CD4-positive, alpha-beta T cell treated with Interleukin-15 for 1 hour (primary cell): ENCODE measurements around the gene AHNAK2.

Experiments
- DNase-seq: peaks from one replicate; pipeline ENCODE4 v3.0.0-alpha.2; 2020

The AHNAK2 gene

DNA sequence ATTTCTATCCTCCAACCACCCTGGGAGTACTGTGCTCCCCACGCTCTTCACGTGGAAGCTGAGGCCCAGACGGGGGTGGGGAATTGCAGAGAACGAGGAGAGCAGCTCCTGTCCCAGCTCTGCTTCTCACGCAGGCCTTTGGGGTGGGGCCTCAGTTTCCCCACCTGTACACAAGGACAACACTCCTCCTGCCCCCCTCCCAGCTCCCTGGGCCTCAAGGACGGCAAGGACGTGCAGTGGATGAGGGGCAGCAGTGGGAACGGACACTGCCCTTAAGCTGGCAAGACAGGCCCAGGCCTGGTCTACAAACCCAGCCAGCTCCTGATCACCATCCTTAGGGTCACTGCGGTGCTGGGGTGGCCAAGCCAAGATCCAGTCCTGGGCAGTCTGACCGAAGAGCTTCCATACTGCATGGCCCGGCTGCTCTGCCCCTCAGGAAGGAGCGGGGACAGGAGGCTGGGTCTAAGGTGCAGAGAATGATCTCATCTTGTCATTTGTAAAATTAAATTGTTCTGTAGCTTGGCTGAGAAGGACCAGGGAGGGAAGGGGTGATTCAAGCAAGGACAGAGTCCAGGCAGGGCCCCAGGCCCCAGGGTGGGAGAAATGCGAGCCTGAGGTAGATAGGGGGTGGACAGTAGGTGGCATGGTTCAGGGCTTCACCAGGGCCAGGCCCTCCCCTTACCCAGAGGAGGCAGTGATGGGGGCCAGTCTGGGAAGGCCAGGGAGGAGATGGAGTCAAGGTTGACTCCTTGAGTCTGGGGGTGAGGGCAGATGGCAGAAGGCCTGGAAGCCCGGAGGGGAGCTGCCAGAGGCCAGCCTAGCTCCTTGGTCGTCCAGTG, 6.1 kb upstream of the AHNAK2 start:
- DNase-seq, result no peak

DNA sequence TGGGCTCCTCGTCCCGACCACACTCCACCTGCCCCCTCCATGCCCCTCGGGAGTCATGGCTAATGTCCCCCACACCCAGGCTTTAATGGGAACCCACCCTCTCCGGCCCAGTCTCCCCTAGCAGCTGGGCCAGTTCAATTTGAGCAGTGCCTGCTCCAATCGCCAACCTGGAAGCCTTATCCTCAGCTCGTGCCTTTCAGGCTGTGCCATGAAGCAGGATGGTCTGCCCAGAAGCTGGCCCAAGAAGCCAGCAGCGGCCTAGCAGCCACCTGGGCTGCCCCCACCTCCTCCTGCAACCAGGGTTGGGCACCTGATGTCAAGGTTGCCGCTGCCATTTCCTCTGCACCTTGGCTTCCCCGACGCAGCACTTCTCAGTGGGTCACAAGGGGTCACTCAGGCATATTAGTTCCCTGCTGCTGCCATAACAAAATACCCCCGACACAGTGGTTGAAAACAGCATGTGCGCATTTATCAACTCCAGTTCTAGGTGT, 5.1 kb upstream of the AHNAK2 start:
- no peak for DNase-seq

DNA sequence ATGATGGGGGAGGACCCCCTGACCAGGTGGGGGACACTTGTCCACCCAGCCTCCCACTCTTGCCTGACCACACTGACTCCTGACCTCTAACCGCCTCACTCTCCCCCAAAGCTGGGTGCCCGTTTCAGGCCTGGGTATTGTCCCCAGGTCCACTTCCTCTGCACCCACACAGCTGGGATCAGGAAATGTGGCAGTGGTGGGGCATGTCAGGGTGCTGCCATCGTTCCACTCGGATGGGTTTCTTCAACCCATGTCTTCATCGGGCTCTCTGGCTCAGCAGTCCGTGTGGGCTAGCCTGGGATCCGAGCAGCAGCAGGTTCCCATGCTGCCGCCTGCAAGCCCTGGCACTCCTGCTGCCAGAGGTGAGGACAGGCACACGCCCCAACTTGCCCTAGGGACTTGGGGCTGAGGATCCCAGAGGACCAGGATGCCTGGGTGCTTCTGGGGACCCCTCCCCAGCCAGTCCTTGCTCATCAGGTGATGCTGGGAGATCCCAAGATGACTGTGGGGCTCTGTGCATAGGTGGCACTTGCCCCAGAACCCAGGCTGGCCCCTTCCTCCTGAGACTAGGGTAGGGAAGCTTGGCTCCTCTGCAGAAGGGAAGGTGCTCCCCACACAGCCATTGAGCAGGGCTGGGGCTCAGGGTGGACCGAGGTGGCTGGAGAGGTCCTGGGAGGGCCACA, 4.5 kb upstream of the AHNAK2 start:
- no peak for DNase-seq

DNA sequence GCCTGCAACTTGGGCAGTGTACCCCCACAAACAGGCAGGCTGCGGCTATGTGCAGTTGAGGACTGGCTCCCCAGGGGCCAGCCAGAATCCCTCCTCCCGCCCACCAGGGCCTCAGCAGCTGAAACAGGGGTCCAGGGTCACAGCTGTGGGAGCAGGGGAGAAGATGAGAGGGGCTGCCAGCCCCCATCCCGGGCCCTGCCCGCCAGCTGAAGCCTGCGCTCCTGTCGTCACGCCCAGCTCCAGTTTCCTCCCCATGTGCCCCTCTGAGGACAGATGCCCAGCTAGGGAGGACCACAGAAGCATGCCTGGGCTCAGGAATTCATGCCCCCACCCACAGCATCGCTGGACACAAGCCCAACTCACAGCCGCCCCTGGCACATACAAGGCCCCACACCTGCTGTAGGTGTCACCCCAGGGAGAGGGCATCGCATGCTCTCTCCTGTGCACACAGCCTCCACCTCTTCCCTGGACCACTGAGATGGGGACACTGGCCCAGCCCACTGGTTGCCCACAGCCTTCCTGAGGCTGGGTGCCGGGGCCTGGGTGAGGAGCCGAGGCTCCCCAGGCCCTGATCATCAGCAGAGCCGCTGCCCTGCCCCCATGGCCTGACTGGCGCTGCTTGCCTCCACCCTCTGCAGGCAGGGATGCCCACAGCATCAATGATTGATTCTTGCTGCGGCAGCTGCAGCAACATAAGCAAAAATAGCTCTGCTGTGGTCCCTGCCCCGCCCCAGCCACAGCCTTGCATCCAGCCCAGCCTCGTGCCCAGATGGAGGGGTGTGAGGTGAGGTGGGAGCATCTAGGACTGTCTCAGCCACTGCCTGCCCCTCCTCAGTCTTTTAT, 3.7 kb upstream of the AHNAK2 start:
- DNase-seq, result no peak

DNA sequence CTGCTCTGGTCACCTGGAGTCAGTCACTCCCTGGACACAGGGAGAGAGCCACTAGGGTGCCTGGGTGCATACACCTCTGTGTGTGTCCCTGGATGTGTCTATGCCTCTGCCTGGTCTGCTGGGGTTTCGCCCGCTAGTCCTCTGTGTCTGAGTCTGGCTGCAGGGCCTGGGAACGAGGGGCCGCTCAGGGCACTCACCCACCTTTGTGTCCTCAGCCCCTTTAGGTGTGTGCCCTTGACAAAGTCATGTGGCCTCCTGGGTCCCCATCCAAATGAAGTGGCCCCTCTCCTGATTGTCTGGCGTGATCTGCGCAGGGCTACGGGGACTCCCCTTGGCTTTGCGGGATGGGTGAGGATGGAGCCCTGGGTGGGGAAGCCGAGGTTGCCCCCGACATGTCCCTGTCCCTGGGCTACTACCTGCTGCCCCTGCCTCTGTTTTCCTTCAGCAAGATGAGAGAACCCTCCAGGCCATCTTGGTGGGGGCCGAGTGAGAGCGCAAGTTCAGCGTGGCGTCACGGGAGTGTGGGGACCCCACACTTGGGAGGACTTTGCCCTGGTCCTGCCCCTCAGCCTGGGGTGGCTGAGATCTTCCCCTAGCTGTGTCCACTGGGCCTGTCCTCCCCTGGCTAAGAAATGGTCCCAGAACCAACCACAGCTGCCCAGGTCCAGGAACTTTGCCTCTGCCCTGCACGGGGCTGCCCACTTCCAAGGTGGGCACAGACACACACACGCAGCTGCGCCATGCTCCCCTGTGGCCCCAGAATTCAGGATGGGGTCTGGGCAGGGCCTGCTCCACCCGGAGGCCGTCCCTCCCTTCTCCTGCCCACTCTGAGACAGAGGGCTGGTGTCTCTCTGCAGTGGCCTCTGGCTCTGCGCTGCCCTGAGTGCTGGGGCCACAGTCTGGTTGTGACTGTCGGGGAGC, 2.7 kb upstream of the AHNAK2 start:
- DNase-seq, result peak; percentile 14

DNA sequence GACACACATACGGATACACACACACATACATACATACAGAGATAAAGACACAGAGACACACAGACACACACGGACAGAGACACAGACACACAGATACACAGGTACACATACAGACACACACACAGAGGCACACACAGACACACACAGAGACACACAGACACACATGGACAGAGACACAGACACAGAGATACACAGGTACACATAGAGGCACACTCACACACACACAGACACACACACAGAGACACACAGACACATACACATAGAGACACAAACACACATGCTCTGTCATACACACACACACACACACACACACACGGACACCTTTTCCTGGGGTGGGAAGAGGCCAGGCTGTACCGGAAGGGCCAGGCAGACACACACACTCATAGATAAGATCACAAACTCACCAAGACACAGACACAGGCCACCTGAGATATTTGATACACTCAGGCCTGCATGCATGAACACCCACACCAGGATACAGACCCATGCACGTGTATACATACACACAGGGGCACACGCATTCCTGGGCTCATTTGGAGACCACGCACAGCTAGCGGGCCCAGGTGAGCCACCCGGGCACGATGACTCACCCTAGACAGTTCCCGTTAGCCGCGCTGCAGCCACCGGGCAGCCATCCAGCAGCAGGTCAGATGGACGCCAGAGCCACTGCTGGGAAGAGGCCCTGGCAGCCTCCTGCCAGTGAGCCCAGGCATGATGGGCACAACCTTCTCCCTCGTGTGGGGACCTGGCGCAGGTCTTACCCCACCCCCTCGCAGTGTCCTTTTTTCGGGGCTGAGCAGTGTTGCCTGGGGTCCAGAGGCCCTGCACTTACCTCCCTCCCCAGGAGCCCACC, 1.8 kb upstream of the AHNAK2 start:
- DNase-seq, result no peak

DNA sequence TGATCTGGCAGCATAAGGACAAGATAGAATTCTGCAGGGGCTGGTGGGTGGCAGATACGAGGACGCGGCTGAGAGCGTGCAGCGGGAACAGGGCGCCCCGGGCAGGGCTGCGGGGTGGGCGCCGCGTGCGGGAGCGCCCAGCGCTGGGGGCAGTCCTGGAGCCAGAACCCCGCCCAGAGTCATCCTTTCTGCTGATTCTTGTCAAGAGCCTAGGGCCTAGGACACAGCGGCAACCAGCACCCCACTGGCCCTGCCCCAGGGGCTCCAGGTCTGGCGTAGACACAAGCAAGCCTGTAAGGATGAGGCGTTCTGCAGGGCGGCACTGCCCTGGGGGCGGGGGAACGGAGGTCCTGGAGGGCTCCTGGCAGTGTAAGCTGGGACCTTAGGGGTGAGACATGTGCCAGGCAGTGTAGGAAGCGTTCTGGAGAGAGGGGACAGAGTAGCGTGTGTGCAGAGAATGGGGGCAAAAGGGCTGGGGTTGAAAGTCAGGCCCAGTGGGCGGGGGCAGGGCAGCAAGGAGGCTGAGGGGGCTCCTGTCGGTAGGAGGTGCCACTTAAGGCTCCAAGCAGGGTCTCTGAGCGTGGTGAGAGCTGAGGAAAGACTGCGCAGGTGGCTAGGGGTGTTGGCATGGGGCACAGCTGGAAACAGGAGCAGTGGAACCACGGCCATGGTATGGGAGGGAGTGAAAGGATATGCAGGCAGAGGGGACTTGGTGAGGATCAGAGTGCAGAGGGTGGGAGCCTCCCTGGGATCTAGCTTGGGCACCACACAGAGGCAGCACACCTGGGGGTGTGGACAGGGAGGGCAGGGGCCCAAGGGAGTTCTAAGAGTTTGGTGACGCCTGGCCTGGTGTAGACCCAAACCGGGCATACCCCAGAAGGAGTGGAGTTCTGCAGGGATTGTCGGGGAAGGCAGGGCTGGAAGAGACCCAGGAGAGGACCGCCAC, 845 bp upstream of the AHNAK2 start:
- DNase-seq, result no peak

DNA sequence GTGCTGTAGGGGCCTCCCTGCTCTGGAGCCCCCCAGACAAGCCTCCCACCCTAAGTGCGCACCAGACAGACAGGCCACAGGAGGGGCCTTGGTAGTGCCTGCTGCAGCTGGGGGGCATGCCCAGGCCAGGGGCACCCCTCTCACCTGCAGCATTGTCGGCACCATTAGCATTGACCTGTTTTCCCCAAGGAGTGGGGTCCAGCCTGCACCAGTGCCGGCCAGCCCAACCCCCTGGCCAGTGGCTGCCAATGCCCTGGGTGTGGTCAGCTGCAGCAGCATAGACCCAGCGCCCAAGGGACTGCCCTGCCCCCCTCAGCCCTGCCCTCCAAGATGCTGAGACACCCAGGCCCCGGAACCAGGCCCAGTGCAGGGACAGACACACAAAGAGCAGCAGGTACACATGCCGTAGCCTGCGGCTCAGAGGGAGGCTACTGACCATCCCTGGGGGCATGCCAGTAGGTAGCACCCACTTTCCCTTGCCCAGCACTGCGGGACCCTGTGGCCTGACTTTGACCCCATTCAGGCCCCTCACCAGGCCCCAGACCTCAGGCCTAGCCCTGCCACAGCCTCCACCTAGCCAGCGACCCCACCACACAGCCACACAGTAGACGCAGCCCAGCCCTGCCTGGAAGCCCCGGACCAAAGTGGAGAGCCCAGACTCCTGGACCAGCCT, 1.0 kb downstream of the AHNAK2 start:
- no peak for DNase-seq

DNA sequence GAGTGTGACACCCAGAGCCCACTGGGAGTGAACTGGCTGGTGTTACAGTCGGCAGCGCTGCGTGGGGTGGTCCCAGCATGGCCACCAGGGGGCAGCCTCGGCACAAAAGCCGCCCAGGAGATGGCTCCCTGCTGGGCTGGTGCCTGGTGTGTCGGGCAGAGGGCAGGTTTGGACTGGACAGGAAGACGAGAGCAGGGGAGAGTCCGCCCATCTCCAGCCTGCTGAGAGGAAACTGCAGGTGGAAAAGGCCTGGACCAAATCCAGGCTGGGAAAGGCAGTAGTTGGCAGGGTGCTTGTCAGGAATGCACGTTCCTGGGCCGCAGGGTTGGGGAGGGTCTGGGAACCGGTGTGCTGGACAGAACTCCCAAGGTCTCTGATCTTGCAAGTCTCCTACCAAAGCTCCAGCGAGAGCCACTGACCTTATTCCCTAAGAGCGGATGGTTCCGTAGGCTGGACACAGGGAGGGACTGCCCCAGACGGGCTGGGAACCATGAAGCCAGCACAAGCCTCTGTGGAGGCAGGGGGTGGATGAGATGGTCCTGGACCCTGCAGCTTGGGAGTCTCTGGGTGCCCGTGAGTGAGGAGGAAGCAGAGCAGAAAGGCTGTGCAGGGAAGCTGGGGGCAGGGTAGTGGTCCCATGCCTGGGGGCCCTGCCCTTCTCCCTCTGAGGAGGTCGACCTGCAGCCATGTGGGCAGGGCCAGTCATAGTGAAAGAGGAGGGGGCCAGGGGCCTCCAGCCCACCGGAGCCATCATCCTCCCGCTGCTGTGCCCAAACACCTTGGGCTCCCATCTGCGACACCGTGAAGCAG, 1.8 kb downstream of the AHNAK2 start:
- peak; percentile 83 for DNase-seq

DNA sequence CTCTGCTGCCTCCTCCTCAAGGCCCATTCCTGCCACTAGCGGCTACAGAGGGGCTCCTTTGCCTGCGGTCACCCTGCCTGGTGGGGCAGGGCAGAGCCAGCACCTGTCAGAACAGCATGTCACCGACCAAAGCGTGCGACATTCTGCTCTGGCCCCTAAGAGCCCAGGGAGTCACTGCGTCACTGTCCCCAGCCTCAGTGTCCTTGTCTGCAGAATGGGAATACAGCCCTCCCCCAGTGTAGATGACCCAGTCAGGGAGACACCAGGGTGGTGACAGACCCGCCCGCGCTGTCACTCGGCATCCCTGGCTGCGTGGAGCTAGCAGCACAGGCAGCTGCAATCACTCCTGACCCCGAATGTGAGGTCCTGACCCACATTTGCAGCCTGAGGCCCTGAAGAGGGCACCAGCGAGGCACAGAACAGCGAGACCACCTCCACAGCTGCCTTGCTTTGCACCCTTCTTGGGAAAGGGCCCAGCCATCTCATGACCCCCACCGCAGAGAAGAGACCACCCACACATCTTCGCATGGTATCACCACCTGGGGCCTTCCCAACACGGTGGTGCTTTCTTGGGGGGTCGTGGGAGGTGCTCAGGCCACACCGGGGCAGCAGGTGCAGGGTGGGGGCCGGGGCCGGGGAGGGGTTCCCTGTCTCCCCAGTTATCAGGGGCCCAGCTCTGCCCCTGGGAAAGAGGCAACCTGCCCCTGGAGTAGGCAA, 2.5 kb downstream of the AHNAK2 start:
- DNase-seq, result no peak

DNA sequence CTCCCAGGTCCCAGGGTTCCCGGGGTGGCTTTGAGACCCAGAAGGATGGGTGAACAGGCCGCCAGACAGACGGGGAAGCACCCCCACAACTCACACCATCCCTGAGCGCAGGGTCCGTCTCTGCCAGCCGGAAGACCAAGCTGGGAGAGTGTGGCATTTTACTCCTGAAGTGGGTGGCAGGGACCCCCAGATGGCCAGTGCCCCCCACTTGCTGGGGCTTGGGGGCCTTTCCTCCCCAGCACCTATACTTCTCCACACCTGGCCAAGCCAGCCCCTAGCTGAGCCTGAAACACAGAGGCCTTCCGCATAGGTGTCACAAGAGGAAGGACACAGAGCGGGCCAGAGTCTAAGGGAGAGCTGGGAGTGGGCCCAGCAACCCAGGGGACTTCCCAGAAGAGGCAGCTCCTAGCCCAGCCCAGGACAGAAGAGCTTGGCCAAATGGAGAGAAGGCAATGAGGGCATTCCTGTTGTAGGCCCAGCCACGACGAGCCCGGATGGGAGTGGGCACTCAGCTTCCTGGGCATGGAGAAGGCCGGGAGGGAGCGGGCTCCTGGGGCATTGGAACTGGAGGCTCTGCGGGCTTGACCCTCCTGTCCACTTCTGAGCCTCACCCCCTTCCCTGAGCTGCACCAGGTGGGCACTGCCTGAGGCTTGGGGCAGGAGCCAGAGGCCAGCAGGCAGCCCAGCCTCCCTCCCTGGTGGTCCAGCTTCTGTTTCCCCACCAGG, 3.3 kb downstream of the AHNAK2 start:
- no peak for DNase-seq

DNA sequence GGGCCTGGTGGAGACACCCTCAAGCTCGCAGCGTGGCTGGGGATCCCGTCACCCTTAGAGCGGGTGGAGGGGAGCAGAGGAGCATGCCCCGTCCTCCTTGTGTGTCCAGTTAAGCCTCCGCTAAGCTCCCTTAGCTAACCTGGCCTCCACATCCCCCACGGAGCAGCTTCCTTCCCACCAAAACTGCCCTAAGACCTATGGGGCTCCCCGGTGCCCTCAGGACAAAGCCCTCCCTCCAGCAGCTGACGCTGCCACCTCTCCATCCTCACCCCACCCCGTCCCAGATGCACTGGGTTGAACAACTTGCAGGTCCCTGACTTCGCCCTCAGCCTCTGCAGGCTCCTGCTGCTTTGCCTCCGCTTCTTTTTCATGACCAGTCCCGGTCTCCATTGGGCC, 4.0 kb downstream of the AHNAK2 start:
- no peak for DNase-seq

DNA sequence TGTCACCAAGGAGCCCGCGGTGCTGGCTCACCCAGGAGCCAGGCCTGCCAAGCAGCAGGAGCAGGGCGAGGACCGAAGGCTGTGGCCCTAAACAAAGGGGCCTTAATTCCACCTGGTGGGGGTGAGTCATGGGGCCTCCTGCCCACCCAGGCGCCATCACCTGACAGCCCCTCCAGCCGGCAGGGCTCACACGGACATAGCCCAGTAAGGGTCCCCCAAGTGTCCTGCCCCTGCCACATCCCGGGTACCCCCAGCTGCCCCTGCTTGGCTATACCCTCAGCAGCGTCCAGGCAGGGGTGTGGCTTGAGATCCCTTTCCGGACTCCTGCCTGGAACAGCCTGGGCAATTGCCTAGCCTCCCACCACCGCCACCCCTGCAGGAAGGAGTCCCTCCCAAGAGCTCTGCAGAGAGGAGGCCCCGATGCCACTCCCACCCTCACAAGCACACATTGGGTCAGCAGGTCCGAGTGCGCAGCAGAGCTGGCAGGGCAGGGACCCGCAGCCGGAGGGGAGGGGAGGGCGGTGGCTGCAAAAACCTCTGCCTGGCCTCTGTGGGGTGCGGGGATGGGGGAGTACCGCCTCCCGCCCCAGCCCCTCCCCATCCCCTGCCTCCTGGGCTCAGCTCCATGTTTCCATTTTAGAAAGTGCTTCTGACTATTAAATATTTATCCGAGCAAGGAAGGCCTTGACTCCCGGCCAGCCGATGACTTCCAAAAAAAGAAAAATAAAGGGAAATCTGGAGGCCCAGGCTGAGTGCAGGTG, 4.6 kb downstream of the AHNAK2 start:
- DNase-seq, result no peak

DNA sequence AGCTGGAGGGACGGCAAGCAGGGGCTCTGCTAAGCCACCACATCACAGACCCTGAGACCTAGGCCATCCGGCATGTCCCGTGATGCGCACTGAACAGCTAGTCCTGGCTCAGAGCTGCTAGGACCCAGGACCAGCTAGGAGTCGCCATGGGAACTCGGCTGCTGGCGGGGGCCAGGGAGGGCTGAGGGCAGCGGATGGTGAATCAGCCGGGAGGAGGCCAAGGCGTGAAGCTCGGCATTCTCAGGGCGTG, 5.1 kb downstream of the AHNAK2 start:
- no peak for DNase-seq

DNA sequence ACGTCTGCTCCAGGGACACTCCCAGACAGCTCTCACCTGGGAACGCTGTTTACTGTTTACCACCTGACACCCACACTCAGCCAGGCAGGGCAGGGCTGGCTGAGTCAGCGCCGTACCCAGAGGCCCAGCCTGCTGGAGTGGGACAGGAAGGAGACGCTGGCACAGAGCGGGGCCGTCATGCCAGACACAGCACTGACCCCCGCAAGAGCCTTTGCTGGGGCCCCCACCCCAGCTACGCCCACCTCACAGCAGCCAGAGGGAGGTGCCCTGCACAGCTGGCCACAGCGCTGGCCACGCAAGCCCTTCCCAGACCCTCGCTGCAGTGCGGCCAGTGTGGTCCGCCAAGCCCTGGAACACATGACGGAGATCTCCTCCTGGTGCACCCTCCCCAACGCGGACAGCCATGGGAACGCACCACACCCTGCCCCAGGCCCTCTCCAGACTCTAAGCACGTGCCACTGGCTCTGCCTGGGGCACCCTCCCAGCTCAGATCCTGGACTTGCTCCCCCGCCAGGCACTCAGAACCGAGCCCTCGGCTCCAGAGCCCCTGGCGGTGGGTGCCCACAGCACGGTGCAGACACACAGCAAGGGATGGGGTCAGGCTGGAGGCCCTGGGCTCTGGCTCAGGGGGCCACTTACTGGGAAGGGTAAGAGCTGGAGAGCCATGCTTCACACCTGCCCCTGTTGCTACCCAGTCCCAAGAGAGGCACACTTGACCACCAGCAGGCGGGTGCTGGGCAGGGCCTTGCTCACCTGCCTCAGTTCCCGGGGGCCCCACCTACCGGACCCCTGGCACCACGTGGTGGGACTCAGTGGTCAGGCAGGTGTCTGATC, 5.7 kb downstream of the AHNAK2 start:
- no peak for DNase-seq
